CD4-positive, alpha-beta T cell (primary cell): ENCODE measurements around the gene PSENEN. TPM values are rescaled to one million over a fixed set of nuclear protein-coding genes. Genes with fewer than 3 reads are reported as not detected.

Experiments used
- ATAC-seq: fragments of 200-7000 bp; cut with Tn5 transposase; one replicate; pipeline ENCODE4 v1.10.0; 2022; ENCODE audit warnings: mild to moderate bottlenecking; ENCODE audit not compliant: poor library complexity
- CTCF ChIA-PET: fragments of 350-600 bp; sonication (Branson Sonifier 250); formaldehyde crosslinking; loops from one replicate; lab custom pipeline; 2021; ENCODE audit warnings: antibody characterized with exemption, inconsistent platforms; lab: Charles Lee
- POLR2A ChIA-PET: fragments of 350-600 bp; sonication (Branson Sonifier 250); formaldehyde crosslinking; loops from one replicate; lab custom pipeline; 2021; ENCODE audit warnings: antibody characterized with exemption, inconsistent platforms; lab: Charles Lee
- DNase-seq, 14 experiments: peaks; one replicate each; pipeline ENCODE4 v3.0.0-alpha.2; 2013 to 2020; ENCODE audit warnings: mixed read lengths in 2 of 14
- H3K27ac ChIP-seq, 2 donors: one replicate each; pipeline versions ENCODE4 v1.5.1 to v1.7.0; 2013; ENCODE audit warnings: low read length in 2 of 2, low read depth in 1 of 2, mild to moderate bottlenecking in 1 of 2
- H3K27me3 ChIP-seq, 2 experiments: 1 replicate in 1 of 2; 2 replicates in 1 of 2; pipeline versions ENCODE4 v1.6.1 to v1.7.0; 2013; ENCODE audit warnings: low read length in 2 of 2, control low read depth in 1 of 2, mild to moderate bottlenecking in 1 of 2, moderate library complexity in 1 of 2; ENCODE audit not compliant: insufficient read depth in 2 of 2, control insufficient read depth in 1 of 2
- H3K36me3 ChIP-seq: one replicate; pipeline ENCODE4 v1.6.1; 2013; ENCODE audit warnings: low read length, control low read depth; ENCODE audit not compliant: insufficient read depth
- H3K4me1 ChIP-seq: one replicate; pipeline ENCODE4 v1.6.1; 2013; ENCODE audit warnings: low read length, control low read depth; ENCODE audit not compliant: insufficient read depth
- H3K4me3 ChIP-seq: one replicate; pipeline ENCODE4 v1.5.1; 2013; ENCODE audit warnings: mild to moderate bottlenecking, low read length, moderate library complexity
- H3K9me3 ChIP-seq, 2 experiments: 1 replicate in 1 of 2; 2 replicates in 1 of 2; pipeline versions ENCODE4 v1.6.1 to v1.7.0; 2013; ENCODE audit warnings: low read length in 2 of 2, mild to moderate bottlenecking in 2 of 2, control low read depth in 1 of 2, moderate library complexity in 1 of 2; ENCODE audit not compliant: control insufficient read depth in 1 of 2, insufficient read depth in 1 of 2
- H3K27ac Mint-ChIP-seq: one replicate; pipeline ENCODE4 v1.8.0; 2020; ENCODE audit warnings: mixed read lengths
- H3K27me3 Mint-ChIP-seq: one replicate; pipeline ENCODE4 v1.8.0; 2021; ENCODE audit warnings: mixed read lengths
- H3K36me3 Mint-ChIP-seq: one replicate; pipeline ENCODE4 v1.8.0; 2021; ENCODE audit warnings: low read depth, mixed read lengths
- H3K4me1 Mint-ChIP-seq: one replicate; pipeline ENCODE4 v1.8.0; 2021; ENCODE audit warnings: low read depth, mixed read lengths
- H3K4me3 Mint-ChIP-seq: one replicate; pipeline ENCODE4 v1.8.0; 2020; ENCODE audit warnings: mild to moderate bottlenecking, mixed read lengths
- H3K9me3 Mint-ChIP-seq: one replicate; pipeline ENCODE4 v1.8.0; 2020; ENCODE audit warnings: mixed read lengths
- intact Hi-C, 2 experiments: fragments of 100-400 bp; cut with DNase I in 1 of 2; cut with micrococcal nuclease in 1 of 2; formaldehyde crosslinking; loops; one replicate each; pipeline versions ENCODE4 v1.15.1 to v1.9.0; 2023 to 2025; cut with DNase I, micrococcal nuclease
- total RNA-seq, 174 experiments: library from RNA in 2 of 174; stranded (reverse) in 2 of 174; gene quantifications; one replicate each; pipeline ENCODE4 v1.2.3 and lab custom pipeline; 2021 to 2026
- TF ChIP-seq, protein P1 (sequence below): fragments of 200-600 bp; IDR thresholded peaks from one replicate; pipeline ENCODE4 v1.8.0; 2022; ENCODE audit warnings: antibody characterized with exemption, mild to moderate bottlenecking

PSENEN gene
- total RNA-seq, 2 experiments from 2014 or later = 7.3 to 9.4 TPM

DNA sequence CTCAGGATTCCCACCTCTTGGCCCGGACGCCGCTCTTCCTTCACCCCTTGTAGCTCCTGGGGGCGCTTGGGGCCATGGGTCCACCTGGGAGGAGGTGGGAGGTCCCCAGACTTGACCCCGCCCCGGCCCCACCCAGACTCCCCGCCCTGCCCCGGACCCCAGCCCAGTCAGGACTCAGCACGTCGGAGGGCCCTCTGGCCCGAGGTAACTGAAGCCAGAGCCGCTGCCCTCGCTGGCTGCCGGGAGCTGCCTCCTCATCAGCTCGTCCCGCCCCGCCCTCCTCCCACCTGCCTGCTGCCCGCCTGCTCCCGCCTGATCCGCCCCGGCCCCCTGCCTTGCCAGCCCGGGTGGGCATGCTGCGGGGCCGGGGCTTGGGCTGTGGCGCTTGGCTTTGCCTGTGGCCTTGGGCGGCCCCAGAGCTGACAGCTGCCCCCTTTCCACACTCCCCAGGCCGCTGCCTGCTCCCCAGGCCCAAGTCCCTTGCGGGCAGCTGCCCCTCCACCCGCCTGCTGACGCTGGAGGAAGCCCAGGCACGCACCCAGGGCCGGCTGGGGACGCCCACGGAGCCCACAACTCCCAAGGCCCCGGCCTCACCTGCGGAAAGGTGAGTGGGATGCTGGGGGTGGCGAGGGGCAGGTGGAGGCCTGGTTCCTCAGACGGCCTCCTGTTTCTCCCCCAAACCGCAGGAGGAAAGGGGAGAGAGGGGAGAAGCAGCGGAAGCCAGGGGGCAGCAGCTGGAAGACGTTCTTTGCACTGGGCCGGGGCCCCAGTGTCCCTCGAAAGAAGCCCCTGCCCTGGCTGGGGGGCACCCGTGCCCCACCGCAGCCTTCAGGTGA, 39.3 kb downstream of the PSENEN start:
- H3K4me1 Mint-ChIP-seq = no peaks in the 10 kb centered on the region
- Histone ChIP-seq H3K9me3 (no peaks in the 10 kb centered on the region), H3K4me3 (no peak overlapping the region), H3K4me1 (no peaks in the 10 kb centered on the region), H3K27ac (no peak overlapping the region), H3K36me3 (peaks cover 9% of the 10 kb centered on the region), H3K27me3 (no peaks in the 10 kb centered on the region)
- CTCF ChIA-PET = no interaction called here
- ATAC-seq = no peak
- intact Hi-C loops = no loop called here
- DNase-seq = no peak
- no peaks in the 10 kb centered on the region for H3K9me3 Mint-ChIP-seq
- no peak overlapping the region for H3K4me3 Mint-ChIP-seq
- POLR2A ChIA-PET = no interaction called here
- peaks cover 15% of the 10 kb centered on the region for H3K36me3 Mint-ChIP-seq
- H3K27me3 Mint-ChIP-seq = no peaks in the 10 kb centered on the region
- TF ChIP-seq, protein P1, sequence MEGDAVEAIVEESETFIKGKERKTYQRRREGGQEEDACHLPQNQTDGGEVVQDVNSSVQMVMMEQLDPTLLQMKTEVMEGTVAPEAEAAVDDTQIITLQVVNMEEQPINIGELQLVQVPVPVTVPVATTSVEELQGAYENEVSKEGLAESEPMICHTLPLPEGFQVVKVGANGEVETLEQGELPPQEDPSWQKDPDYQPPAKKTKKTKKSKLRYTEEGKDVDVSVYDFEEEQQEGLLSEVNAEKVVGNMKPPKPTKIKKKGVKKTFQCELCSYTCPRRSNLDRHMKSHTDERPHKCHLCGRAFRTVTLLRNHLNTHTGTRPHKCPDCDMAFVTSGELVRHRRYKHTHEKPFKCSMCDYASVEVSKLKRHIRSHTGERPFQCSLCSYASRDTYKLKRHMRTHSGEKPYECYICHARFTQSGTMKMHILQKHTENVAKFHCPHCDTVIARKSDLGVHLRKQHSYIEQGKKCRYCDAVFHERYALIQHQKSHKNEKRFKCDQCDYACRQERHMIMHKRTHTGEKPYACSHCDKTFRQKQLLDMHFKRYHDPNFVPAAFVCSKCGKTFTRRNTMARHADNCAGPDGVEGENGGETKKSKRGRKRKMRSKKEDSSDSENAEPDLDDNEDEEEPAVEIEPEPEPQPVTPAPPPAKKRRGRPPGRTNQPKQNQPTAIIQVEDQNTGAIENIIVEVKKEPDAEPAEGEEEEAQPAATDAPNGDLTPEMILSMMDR = no peak
- no peak overlapping the region for H3K27ac Mint-ChIP-seq

DNA sequence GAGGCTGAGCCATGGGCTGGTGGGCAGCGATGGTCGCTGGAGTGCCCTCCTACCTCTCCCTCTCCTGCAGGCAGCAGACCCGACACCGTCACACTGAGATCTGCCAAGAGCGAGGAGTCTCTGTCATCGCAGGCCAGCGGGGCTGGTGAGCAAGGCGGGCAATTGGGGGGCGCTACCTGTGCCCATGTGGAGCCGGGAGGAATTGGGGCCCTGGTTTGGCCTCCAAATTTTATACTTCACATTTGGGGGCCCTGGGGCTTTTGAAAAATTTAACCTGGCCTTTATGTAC, 39.8 kb downstream of the PSENEN start:
- Mint-ChIP-seq H3K9me3 (no peaks in the 10 kb centered on the region), H3K27me3 (no peaks in the 10 kb centered on the region), H3K4me1 (no peaks in the 10 kb centered on the region), H3K36me3 (peaks cover 13% of the 10 kb centered on the region), H3K4me3 (no peak overlapping the region), H3K27ac (no peak overlapping the region)
- ChIA-PET CTCF (no interaction called here), POLR2A (no interaction called here)
- intact Hi-C loops = no loop called here
- Histone ChIP-seq H3K4me3 (no peak overlapping the region), H3K4me1 (no peaks in the 10 kb centered on the region), H3K9me3 (no peaks in the 10 kb centered on the region), H3K36me3 (peaks cover 9% of the 10 kb centered on the region), H3K27me3 (no peaks in the 10 kb centered on the region), H3K27ac (no peak overlapping the region)
- TF ChIP-seq, protein P1 = no peak
- DNase-seq = no peak
- ATAC-seq = no peak

DNA sequence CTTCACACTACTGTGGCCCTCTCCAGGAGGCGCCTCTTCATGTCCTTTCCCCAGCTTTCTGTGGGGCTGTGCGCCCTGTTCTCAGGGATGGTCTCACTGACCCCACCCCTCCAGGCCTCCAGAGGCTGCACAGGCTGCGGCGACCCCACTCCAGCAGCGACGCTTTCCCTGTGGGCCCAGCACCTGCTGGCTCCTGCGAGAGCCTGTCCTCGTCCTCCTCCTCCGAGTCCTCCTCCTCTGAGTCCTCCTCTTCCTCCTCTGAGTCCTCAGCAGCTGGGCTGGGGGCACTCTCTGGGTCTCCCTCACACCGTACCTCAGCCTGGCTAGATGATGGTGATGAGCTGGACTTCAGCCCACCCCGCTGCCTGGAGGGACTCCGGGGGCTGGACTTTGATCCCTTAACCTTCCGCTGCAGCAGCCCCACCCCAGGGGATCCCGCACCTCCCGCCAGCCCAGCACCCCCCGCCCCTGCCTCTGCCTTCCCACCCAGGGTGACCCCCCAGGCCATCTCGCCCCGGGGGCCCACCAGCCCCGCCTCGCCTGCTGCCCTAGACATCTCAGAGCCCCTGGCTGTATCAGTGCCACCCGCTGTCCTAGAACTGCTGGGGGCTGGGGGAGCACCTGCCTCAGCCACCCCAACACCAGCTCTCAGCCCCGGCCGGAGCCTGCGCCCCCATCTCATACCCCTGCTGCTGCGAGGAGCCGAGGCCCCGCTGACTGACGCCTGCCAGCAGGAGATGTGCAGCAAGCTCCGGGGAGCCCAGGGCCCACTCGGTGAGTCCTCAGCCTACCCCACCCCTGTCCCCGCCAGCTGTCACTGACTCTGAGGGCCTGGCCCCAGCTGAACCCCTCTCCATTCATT, 41.1 kb downstream of the PSENEN start:
- no peaks in the 10 kb centered on the region for H3K4me1 Mint-ChIP-seq
- intact Hi-C loops = no loop called here
- H3K4me3 Mint-ChIP-seq = no peak overlapping the region
- TF ChIP-seq, protein P1 = no peak
- no peak for ATAC-seq
- H3K36me3 ChIP-seq = peaks cover 7% of the 10 kb centered on the region
- ChIA-PET CTCF (no interaction called here), POLR2A (no interaction called here)
- no peak overlapping the region for H3K27ac ChIP-seq
- H3K4me1 ChIP-seq = no peaks in the 10 kb centered on the region
- H3K27me3 ChIP-seq = no peaks in the 10 kb centered on the region
- no peaks in the 10 kb centered on the region for H3K9me3 ChIP-seq
- no peak overlapping the region for H3K27ac Mint-ChIP-seq
- no peak for DNase-seq
- no peak overlapping the region for H3K4me3 ChIP-seq
- no peaks in the 10 kb centered on the region for H3K9me3 Mint-ChIP-seq
- peaks cover 8% of the 10 kb centered on the region for H3K36me3 Mint-ChIP-seq
- no peaks in the 10 kb centered on the region for H3K27me3 Mint-ChIP-seq
